HEK293 (cell line): Measurements from ENCODE around the gene USP6.

Experiments
- SP2 ChIP-seq: fragments of 450-650 bp; formaldehyde crosslinking; IDR thresholded peaks from 2 replicates; pipeline ENCODE4 v1.5.1; 2016; ENCODE audit warnings: missing biosample characterization, missing genetic modification characterization
- YY1 ChIP-seq: fragments of 450-650 bp; formaldehyde crosslinking; IDR thresholded peaks from 2 replicates; pipeline ENCODE4 v1.5.1; 2018; ENCODE audit warnings: missing biosample characterization, missing genetic modification characterization
- ZBTB8A ChIP-seq: fragments of 450-650 bp; formaldehyde crosslinking; IDR thresholded peaks from 2 replicates; pipeline ENCODE4 v1.5.1; 2016; ENCODE audit warnings: missing biosample characterization, missing genetic modification characterization
- ZNF585B ChIP-seq: fragments of 450-650 bp; formaldehyde crosslinking; IDR thresholded peaks from 2 replicates; pipeline ENCODE4 v1.5.1; 2016; ENCODE audit warnings: missing biosample characterization, missing genetic modification characterization
- TF ChIP-seq, protein P1 (sequence below): fragments of 450-650 bp; formaldehyde crosslinking; IDR thresholded peaks from 2 replicates; pipeline ENCODE4 v1.5.1; 2016; ENCODE audit warnings: missing biosample characterization, missing genetic modification characterization
- TF ChIP-seq, protein P2 (sequence below): fragments of 450-650 bp; formaldehyde crosslinking; IDR thresholded peaks from 2 replicates; pipeline ENCODE4 v1.5.1; 2016; ENCODE audit warnings: missing biosample characterization, missing genetic modification characterization

DNA sequence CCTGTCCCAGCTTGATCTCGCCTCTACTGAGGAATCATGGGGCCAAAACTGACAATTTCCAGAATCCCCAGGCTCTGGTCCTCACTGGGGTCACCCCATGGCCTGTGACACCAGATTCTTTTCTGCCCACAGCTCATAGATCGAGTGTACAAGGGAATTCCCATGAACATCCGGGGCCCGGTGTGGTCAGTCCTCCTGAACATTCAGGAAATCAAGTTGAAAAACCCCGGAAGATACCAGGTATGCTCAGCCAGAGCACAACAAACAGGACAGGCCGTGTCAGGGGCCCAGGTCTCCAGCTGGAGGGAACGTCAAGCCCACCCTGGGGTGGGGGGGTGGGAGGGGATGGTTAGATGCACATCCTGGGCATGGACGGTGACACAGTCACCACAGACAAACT lies 17.5 kb downstream of the USP6 start:
- TF ChIP-seq ZBTB8A (no peak), SP2 (no peak), ZNF585B (tag by site-specific recombination) (no peak), YY1 (no peak)
- TF ChIP-seq, protein P1, sequence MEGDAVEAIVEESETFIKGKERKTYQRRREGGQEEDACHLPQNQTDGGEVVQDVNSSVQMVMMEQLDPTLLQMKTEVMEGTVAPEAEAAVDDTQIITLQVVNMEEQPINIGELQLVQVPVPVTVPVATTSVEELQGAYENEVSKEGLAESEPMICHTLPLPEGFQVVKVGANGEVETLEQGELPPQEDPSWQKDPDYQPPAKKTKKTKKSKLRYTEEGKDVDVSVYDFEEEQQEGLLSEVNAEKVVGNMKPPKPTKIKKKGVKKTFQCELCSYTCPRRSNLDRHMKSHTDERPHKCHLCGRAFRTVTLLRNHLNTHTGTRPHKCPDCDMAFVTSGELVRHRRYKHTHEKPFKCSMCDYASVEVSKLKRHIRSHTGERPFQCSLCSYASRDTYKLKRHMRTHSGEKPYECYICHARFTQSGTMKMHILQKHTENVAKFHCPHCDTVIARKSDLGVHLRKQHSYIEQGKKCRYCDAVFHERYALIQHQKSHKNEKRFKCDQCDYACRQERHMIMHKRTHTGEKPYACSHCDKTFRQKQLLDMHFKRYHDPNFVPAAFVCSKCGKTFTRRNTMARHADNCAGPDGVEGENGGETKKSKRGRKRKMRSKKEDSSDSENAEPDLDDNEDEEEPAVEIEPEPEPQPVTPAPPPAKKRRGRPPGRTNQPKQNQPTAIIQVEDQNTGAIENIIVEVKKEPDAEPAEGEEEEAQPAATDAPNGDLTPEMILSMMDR: no peak
- TF ChIP-seq, protein P2, sequence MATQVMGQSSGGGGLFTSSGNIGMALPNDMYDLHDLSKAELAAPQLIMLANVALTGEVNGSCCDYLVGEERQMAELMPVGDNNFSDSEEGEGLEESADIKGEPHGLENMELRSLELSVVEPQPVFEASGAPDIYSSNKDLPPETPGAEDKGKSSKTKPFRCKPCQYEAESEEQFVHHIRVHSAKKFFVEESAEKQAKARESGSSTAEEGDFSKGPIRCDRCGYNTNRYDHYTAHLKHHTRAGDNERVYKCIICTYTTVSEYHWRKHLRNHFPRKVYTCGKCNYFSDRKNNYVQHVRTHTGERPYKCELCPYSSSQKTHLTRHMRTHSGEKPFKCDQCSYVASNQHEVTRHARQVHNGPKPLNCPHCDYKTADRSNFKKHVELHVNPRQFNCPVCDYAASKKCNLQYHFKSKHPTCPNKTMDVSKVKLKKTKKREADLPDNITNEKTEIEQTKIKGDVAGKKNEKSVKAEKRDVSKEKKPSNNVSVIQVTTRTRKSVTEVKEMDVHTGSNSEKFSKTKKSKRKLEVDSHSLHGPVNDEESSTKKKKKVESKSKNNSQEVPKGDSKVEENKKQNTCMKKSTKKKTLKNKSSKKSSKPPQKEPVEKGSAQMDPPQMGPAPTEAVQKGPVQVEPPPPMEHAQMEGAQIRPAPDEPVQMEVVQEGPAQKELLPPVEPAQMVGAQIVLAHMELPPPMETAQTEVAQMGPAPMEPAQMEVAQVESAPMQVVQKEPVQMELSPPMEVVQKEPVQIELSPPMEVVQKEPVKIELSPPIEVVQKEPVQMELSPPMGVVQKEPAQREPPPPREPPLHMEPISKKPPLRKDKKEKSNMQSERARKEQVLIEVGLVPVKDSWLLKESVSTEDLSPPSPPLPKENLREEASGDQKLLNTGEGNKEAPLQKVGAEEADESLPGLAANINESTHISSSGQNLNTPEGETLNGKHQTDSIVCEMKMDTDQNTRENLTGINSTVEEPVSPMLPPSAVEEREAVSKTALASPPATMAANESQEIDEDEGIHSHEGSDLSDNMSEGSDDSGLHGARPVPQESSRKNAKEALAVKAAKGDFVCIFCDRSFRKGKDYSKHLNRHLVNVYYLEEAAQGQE (tag by site-specific recombination): no peak
